Body of pancreas (tissue), 4 donors: Measurements from ENCODE around the gene ZNF69. TPM values are rescaled to one million over a fixed set of nuclear protein-coding genes. Genes with fewer than 3 reads are reported as not detected.
"Not testable (repeated sequence)": the region's sequence is repeated elsewhere in the genome, so short reads cannot be mapped to it uniquely, and the experiment has no call there.

Experiments used
- ATAC-seq: fragments of 150-250 bp; one replicate; pipeline ENCODE4 v1.9.1; 2016
- DNase-seq, 4 donors: peaks; one replicate each; pipeline ENCODE4 v3.0.0-alpha.2; 2019
- H3K27ac ChIP-seq, 4 donors: fragments of 200-600 bp; sonication (generic); 1 replicate in 3 of 4; 2 replicates in 1 of 4; pipeline versions ENCODE4 v1.5.1 to v1.6.1; 2016 to 2019; ENCODE audit warnings: mild to moderate bottlenecking in 1 of 4, mixed read lengths in 1 of 4, moderate library complexity in 1 of 4
- H3K27me3 ChIP-seq, 2 donors: fragments of 200-600 bp; sonication (generic); one replicate each; pipeline ENCODE4 v1.6.0; 2016; ENCODE audit warnings: mild to moderate bottlenecking in 1 of 2
- H3K36me3 ChIP-seq, 2 donors: fragments of 200-600 bp; sonication (generic); replicated peaks in 1 of 2; 2 replicates each; pipeline ENCODE4 v1.5.1; 2016; ENCODE audit warnings: low read depth in 2 of 2; ENCODE audit not compliant: insufficient read depth in 1 of 2
- H3K4me1 ChIP-seq: fragments of 200-600 bp; sonication (generic); one replicate; pipeline ENCODE4 v1.6.0; 2016
- H3K4me3 ChIP-seq, 2 donors: fragments of 200-600 bp; sonication (generic); 1 replicate in 1 of 2; 2 replicates in 1 of 2; pipeline ENCODE4 v1.5.1; 2016 to 2019
- H3K9me3 ChIP-seq, 3 donors: fragments of 200-600 bp; sonication (generic); 1 replicate in 2 of 3; 2 replicates in 1 of 3; pipeline ENCODE4 v1.5.1; 2016
- POLR2A ChIP-seq, 3 donors: fragments of 450-650 bp; IDR thresholded peaks; one replicate each; pipeline ENCODE4 v1.6.1; 2016; ENCODE audit warnings: antibody characterized with exemption in 3 of 3, mild to moderate bottlenecking in 2 of 3
- WGBS, 2 donors: methylation state at CpG; one replicate each; pipeline ENCODE4 v1.1.5; 2017; 5-methylcytosine and 5-hydroxymethylcytosine counted together
- intact Hi-C: fragments of 100-400 bp; cut with DNase I; formaldehyde crosslinking; loops from one replicate; pipeline ENCODE4 v1.15.1; 2023
- total RNA-seq, 2 donors: library from RNA; depleted of rRNA; stranded (reverse); fragments of >200 nt; gene quantifications; one replicate each; pipeline ENCODE4 v1.1.0, GENCODE V29; 2016
- TF ChIP-seq, protein P1 (sequence below), 7 experiments: fragments of 450-650 bp in 4 of 7; fragments of 200-600 bp in 3 of 7; sonication (generic) in 3 of 7; IDR thresholded peaks; one replicate each; pipeline ENCODE4 v1.5.1; 2016 to 2019; ENCODE audit warnings: antibody characterized with exemption in 7 of 7

ZNF69 gene
- total RNA-seq, 2 donors from 2014 or later, result 13.2 to 14.8 TPM

DNA sequence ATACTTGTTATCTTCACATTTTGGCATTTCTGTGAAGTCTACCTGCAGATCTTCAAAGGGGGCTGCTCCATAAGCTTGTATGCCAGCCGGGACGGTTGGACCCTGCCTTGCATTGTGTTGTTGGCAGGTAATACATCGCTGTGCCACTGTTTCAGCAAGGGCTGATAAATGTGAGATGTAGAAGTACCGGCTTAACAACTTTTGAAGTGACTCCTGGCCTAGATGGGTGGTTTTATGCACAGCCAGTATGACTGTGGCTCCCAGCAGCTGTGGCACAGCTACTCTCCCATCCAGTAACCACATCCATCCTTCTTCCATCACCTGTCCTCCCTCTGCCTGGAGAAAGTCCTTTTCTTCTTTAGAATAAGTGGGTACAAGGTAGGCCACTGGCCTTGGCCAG lies 57.1 kb downstream of the ZNF69 start:
- 97 to 98% methylated on average over 4 of the region's 4 CpGs for WGBS, 2 donors
- H3K27me3 ChIP-seq, result no peaks in the 10 kb centered on the region
- TF ChIP-seq, protein P1, sequence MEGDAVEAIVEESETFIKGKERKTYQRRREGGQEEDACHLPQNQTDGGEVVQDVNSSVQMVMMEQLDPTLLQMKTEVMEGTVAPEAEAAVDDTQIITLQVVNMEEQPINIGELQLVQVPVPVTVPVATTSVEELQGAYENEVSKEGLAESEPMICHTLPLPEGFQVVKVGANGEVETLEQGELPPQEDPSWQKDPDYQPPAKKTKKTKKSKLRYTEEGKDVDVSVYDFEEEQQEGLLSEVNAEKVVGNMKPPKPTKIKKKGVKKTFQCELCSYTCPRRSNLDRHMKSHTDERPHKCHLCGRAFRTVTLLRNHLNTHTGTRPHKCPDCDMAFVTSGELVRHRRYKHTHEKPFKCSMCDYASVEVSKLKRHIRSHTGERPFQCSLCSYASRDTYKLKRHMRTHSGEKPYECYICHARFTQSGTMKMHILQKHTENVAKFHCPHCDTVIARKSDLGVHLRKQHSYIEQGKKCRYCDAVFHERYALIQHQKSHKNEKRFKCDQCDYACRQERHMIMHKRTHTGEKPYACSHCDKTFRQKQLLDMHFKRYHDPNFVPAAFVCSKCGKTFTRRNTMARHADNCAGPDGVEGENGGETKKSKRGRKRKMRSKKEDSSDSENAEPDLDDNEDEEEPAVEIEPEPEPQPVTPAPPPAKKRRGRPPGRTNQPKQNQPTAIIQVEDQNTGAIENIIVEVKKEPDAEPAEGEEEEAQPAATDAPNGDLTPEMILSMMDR (IDR thresholded peaks at IDR 0.05), result no peak
- TF ChIP-seq POLR2A (IDR thresholded peaks at IDR 0.05), result no peak
- no peak overlapping the region for H3K4me3 ChIP-seq
- H3K9me3 ChIP-seq, result peaks cover 4 to 97% (median 14%) of the 10 kb centered on the region in 3 donors
- DNase-seq, result no peak
- no peak for ATAC-seq
- no peak overlapping the region for H3K27ac ChIP-seq
- H3K36me3 ChIP-seq, result peaks cover 35% of the 10 kb centered on the region in 2 donors
- intact Hi-C loops, result no loop called here
- H3K4me1 ChIP-seq, result no peaks in the 10 kb centered on the region

DNA sequence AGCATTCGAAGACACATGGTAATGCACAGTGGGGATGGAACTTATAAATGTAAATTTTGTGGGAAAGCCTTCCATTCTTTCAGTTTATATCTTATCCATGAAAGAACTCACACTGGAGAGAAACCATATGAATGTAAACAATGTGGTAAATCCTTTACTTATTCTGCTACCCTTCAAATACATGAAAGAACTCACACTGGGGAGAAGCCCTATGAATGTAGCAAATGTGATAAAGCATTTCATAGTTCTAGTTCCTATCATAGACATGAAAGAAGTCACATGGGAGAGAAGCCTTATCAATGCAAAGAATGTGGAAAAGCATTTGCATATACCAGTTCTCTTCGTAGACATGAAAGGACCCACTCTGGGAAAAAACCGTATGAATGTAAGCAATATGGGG lies 61.1 kb downstream of the ZNF69 start:
- DNase-seq (no peak), ATAC-seq (no peak)
- intact Hi-C loops, result no loop called here
- WGBS, 2 donors, result 92 to 93% methylated on average over 3 of the region's 3 CpGs
- peaks cover 29 to 36% of the 10 kb centered on the region in 2 donors for H3K36me3 ChIP-seq
- no peaks in the 10 kb centered on the region for H3K27me3 ChIP-seq
- H3K4me3 ChIP-seq, result no peak overlapping the region
- H3K27ac ChIP-seq, result no peak overlapping the region
- TF ChIP-seq, protein P1 (IDR thresholded peaks at IDR 0.05), result no peak
- TF ChIP-seq POLR2A (IDR thresholded peaks at IDR 0.05), result no peak
- no peaks in the 10 kb centered on the region for H3K4me1 ChIP-seq
- peaks cover 4 to 93% (median 14%) of the 10 kb centered on the region in 3 donors for H3K9me3 ChIP-seq

- intact Hi-C loops, result no loop called here
- 94% methylated on average over 4 of the region's 4 CpGs for WGBS, 2 donors
- DNase-seq (no peak), ATAC-seq (no peak)
- no peak for TF ChIP-seq POLR2A (IDR thresholded peaks at IDR 0.05)
- TF ChIP-seq, protein P1 (IDR thresholded peaks at IDR 0.05), result no peak
- Histone ChIP-seq H3K36me3 (peaks cover 29 to 36% of the 10 kb centered on the region in 2 donors), H3K4me1 (no peaks in the 10 kb centered on the region), H3K27me3 (no peaks in the 10 kb centered on the region), H3K4me3 (no peak overlapping the region), H3K9me3 (peaks cover 4 to 87% (median 14%) of the 10 kb centered on the region in 3 donors), H3K27ac (no peak overlapping the region)
Observed at GRCh38 chr19:11949201-11949600, 61.6 kb downstream of the ZNF69 start.

GRCh38 chr19:11949614-11950080 lies 62.1 kb downstream of the ZNF69 start:
- intact Hi-C loops, DNase-seq, H3K27me3 ChIP-seq, H3K27ac ChIP-seq, H3K4me3 ChIP-seq, H3K4me1 ChIP-seq, ATAC-seq: not testable (repeated sequence)
- 92 to 100% methylated on average over 4 of the region's 4 CpGs for WGBS, 2 donors
- H3K36me3 ChIP-seq, result peaks cover 29 to 36% of the 10 kb centered on the region in 2 donors
- H3K9me3 ChIP-seq, result peaks cover 4 to 87% (median 14%) of the 10 kb centered on the region in 3 donors

GRCh38 chr19:11950312-11950711 lies 62.7 kb downstream of the ZNF69 start:
- H3K36me3 ChIP-seq, result peaks cover 29 to 36% of the 10 kb centered on the region in 2 donors
- no peak overlapping the region for H3K27ac ChIP-seq
- H3K4me1 ChIP-seq, result no peaks in the 10 kb centered on the region
- ATAC-seq, result no peak
- H3K27me3 ChIP-seq, result no peaks in the 10 kb centered on the region
- H3K4me3 ChIP-seq, result no peak overlapping the region
- TF ChIP-seq, protein P1 (IDR thresholded peaks at IDR 0.05), result no peak
- TF ChIP-seq POLR2A (IDR thresholded peaks at IDR 0.05), result no peak
- peaks cover 4 to 80% (median 11%) of the 10 kb centered on the region in 3 donors for H3K9me3 ChIP-seq
- 93 to 96% methylated on average over 5 of the region's 5 CpGs for WGBS, 2 donors
- DNase-seq, result no peak
- intact Hi-C loops, result no loop called here

Other genes starting within 250 kb of the ZNF69 start
- gene ZNF823, start 148.8 kb upstream of the ZNF69 start, total RNA-seq, result 10 to 100 TPM in 1 of 2 donors, 1 to 10 TPM in 1; 4.7 to 11.9 TPM
- 10 to 100 TPM in 1 of 2 donors, 1 to 10 TPM in 1; 7.3 to 13.8 TPM for gene ZNF441, start 120.8 kb upstream of the ZNF69 start, total RNA-seq
- 1 to 10 TPM; 1.0 to 2.6 TPM for gene ZNF491, start 89.3 kb upstream of the ZNF69 start, total RNA-seq
- 10 to 100 TPM in 1 of 2 donors, 1 to 10 TPM in 1; 6.0 to 11.9 TPM for gene ZNF440, start 73.5 kb upstream of the ZNF69 start, total RNA-seq
- 1 to 10 TPM; 4.4 to 7.9 TPM for gene ZNF439, start 39.1 kb upstream of the ZNF69 start, total RNA-seq
- 10 to 100 TPM; 16.3 to 26.4 TPM for gene ZNF700, start 37.3 kb downstream of the ZNF69 start, total RNA-seq
- 1 to 10 TPM in 1 of 2 donors, under 1 TPM in 1; 0.66 to 2.9 TPM for gene ZNF763, start 77.3 kb downstream of the ZNF69 start, total RNA-seq
- 1 to 10 TPM; 9.1 to 9.2 TPM for gene ZNF433, start 147.9 kb downstream of the ZNF69 start, total RNA-seq
- 1 to 10 TPM in 1 of 2 donors, under 1 TPM in 1; 0.26 to 4.0 TPM for gene ZNF878, start 165.2 kb downstream of the ZNF69 start, total RNA-seq
- 1 to 10 TPM; 4.3 to 6.0 TPM for gene ZNF844, start 176.9 kb downstream of the ZNF69 start, total RNA-seq